GM12865 (cell line): ENCODE data around the gene KRT6B.

Experiments
- DNase-seq: peaks from one replicate; pipeline ENCODE4 v3.0.0; 2010; ENCODE audit warnings: low read depth
- H3K4me3 ChIP-seq: 2 replicates; pipeline ENCODE4 v1.5.1; 2011; ENCODE audit warnings: mild to moderate bottlenecking, low read depth, low read length, control low read depth
- CTCF ChIP-seq: IDR thresholded peaks from 2 replicates; pipeline ENCODE4 v1.5.1; 2011; ENCODE audit warnings: low read length, control low read depth, low read depth, inconsistent platforms; ENCODE audit not compliant: insufficient read depth; ENCODE audit errors: missing control alignments

The KRT6B gene

GRCh38 chr12:52446367-52447045 lies 5.4 kb downstream of the KRT6B start:
- no peak for DNase-seq
- H3K4me3 ChIP-seq = no peak overlapping the region
- TF ChIP-seq CTCF = no peak

DNA sequence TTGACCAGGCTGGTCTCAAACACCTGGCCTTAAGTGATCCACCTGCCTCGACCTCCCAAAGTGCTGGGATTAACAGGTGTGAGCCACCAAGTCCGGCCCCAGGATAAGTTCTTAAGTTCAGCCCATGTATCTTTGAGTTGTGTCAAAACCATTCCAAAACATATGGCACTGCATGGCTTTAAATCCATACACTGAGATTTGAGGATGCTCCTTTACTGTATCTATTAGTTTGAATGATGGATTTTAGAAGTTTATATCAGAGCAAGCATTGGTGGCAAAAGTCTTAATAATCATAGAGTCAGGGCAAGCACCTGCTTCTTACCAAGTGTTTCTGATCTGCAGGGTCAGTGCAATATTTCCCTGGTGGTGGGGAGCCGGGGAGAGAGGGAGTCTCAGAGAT lies 6.1 kb downstream of the KRT6B start:
- no peak for DNase-seq
- TF ChIP-seq CTCF = no peak
- H3K4me3 ChIP-seq = no peak overlapping the region

GRCh38 chr12:52444647-52445595 lies 7.0 kb downstream of the KRT6B start:
- TF ChIP-seq CTCF = no peak

DNA sequence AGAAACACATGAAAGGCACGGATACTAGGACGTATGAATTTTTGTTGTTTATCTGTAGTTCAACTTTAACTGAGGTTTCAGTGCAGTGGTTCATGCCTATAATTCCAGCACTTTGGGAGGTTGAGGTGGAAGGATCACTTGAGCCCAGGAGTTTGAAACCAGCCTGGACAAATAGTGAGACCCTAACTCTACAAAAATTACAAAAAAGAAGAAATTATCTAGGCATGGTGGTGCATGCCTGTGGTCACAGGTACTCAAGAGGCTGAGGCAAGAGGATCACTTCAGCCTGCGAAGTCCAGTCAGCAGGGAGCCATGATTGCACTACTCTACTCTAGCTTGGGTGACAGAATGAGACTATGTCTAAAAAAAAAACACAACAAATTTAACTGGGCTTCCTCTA lies 8.0 kb downstream of the KRT6B start:
- DNase-seq = no peak
- TF ChIP-seq CTCF = no peak
- no peak overlapping the region for H3K4me3 ChIP-seq

More at GRCh38 chr12:52444647-52445595, 7.0 kb downstream of the KRT6B start:
- DNase-seq = no peak
- no peak overlapping the region for H3K4me3 ChIP-seq

DNA sequence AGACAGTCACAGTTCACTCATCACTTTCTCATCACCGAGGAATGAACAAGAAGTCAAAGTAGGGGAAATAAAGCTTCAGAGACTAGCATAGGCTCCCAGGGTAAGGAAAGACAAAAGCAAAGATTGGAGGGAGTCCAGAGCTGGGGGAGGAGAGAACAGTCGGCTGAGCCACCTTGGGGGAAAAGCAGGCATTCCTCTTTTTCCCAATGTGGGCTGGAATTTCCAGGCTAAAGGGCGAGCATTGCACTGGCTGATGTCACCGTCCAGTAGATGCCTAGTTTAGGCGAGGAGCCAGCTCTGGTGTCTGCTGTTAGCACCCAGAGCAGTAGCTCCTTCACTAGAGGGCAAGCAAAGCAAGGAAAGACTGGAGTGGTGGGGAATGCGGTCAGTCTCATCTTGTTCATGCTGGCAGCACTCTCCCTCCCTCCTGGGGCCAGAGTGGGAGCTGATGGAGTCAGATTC lies 9.3 kb downstream of the KRT6B start:
- no peak for DNase-seq
- no peak overlapping the region for H3K4me3 ChIP-seq
- TF ChIP-seq CTCF = no peak

GRCh38 chr12:52441320-52441911 lies 10.5 kb downstream of the KRT6B start:
- no peak for DNase-seq
- no peak for TF ChIP-seq CTCF
- H3K4me3 ChIP-seq = no peak overlapping the region
